Cardiac fibroblast (primary cell): ENCODE measurements around the gene ANO2.

Experiments used
- DNase-seq, 2 donors: peaks; one replicate each; pipeline versions ENCODE4 v3.0.0 to v3.0.0-alpha.2; 2010; ENCODE audit warnings: low read depth in 2 of 2
- H3K4me3 ChIP-seq, 2 donors: replicated peaks in 1 of 2; 1 replicate in 1 of 2; 2 replicates in 1 of 2; pipeline ENCODE4 v1.5.1; 2011; ENCODE audit warnings: low read depth in 2 of 2, low read length in 2 of 2, mild to moderate bottlenecking in 2 of 2, moderate library complexity in 1 of 2
- CTCF ChIP-seq: IDR thresholded peaks from one replicate; pipeline ENCODE4 v1.5.1; 2011; ENCODE audit warnings: low read depth, mild to moderate bottlenecking, low read length, inconsistent platforms

The ANO2 gene

DNA sequence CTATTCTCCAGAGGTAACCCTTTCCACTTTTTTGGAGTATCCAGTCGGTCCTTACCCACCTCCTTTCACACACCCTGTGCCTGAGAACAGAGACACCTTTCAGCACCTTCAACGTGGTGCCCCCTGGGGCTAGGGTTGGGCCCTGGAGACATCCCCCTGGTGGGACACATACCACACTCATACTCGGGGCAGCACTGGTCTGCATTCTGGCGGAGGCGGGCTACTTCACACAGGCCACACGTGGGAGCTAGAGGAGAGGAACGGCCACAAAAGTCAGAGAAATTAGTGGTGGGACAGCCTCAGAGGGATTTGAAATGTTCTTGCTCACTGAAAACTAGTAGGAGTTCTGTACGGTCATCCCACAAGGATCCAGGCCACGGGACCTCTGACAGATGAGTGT is 39.8 kb upstream of the ANO2 start:
- no peak for DNase-seq
- TF ChIP-seq CTCF, result no peak
- H3K4me3 ChIP-seq, result no peak overlapping the region

- no peak for TF ChIP-seq CTCF
- H3K4me3 ChIP-seq, result no peak overlapping the region
- no peak for DNase-seq
These were observed 37.0 kb upstream of the ANO2 start for GRCh38 chr12:5982106-5982505.

GRCh38 chr12:5977556-5977955 is 32.5 kb upstream of the ANO2 start:
- H3K4me3 ChIP-seq, result no peak overlapping the region
- TF ChIP-seq CTCF, result no peak
- no peak for DNase-seq

- no peak for DNase-seq
- no peak overlapping the region for H3K4me3 ChIP-seq
- no peak for TF ChIP-seq CTCF
These were observed 31.7 kb upstream of the ANO2 start for GRCh38 chr12:5976711-5977110.

- H3K4me3 ChIP-seq, result no peak overlapping the region
- no peak for DNase-seq
- no peak for TF ChIP-seq CTCF
These were observed 31.1 kb upstream of the ANO2 start for GRCh38 chr12:5976196-5976595.

- no peak overlapping the region for H3K4me3 ChIP-seq
- DNase-seq, result no peak
- no peak for TF ChIP-seq CTCF
These were observed 28.5 kb upstream of the ANO2 start for GRCh38 chr12:5973461-5974115.

GRCh38 chr12:5972387-5972786 is 27.3 kb upstream of the ANO2 start:
- no peak for DNase-seq
- TF ChIP-seq CTCF, result no peak
- H3K4me3 ChIP-seq, result no peak overlapping the region
